ENCODE data around the gene PDZRN4.
"Not testable (repeated sequence)": the region's sequence is repeated elsewhere in the genome, so short reads cannot be mapped to it uniquely, and the experiment has no call there.

Gene PDZRN4

GRCh38 chr12:41188058-41188840 lies at the start of gene PDZRN4:
Gene PDZRN4 (plus strand): TSS chr12:41188320.
- no peak for DNase-seq

GRCh38 chr12:41140117-41140516 lies 48.0 kb upstream of the PDZRN4 start:
- DNase-seq, result no peak

- no peak for DNase-seq
Observed at GRCh38 chr12:41141104-41141503, 47.0 kb upstream of the PDZRN4 start.

- DNase-seq, result no peak
Observed at GRCh38 chr12:41142376-41142775, 45.7 kb upstream of the PDZRN4 start.

- no peak for DNase-seq
Observed at GRCh38 chr12:41151793-41152192, 36.3 kb upstream of the PDZRN4 start.

- no peak for DNase-seq
Observed at GRCh38 chr12:41162461-41162860, 25.7 kb upstream of the PDZRN4 start.

- no peak for DNase-seq
Observed at GRCh38 chr12:41167701-41168100, 20.4 kb upstream of the PDZRN4 start.

GRCh38 chr12:41174602-41175001 lies 13.5 kb upstream of the PDZRN4 start:
- DNase-seq, result no peak

- not testable (repeated sequence) for DNase-seq
Observed at GRCh38 chr12:41179507-41179906, 8.6 kb upstream of the PDZRN4 start.

- DNase-seq, result no peak
Observed at GRCh38 chr12:41184864-41185263, 3.3 kb upstream of the PDZRN4 start.

GRCh38 chr12:41186026-41186425 lies 2.1 kb upstream of the PDZRN4 start:
- DNase-seq, result no peak

GRCh38 chr12:41188841-41189394 lies 798 bp downstream of the PDZRN4 start:
- no peak for DNase-seq

GRCh38 chr12:41189395-41190251 lies 1.5 kb downstream of the PDZRN4 start:
- DNase-seq, result no peak

GRCh38 chr12:41190338-41190737 lies 2.2 kb downstream of the PDZRN4 start:
- DNase-seq, result no peak

- not testable (repeated sequence) for DNase-seq
Observed at GRCh38 chr12:41191549-41191948, 3.4 kb downstream of the PDZRN4 start.

- no peak for DNase-seq
Observed at GRCh38 chr12:41193311-41193710, 5.2 kb downstream of the PDZRN4 start.

GRCh38 chr12:41202051-41202450 lies 13.9 kb downstream of the PDZRN4 start:
- DNase-seq, result no peak

GRCh38 chr12:41205070-41205709 lies 17.1 kb downstream of the PDZRN4 start:
- no peak for DNase-seq

- DNase-seq, result no peak
Observed at GRCh38 chr12:41206298-41206697, 18.2 kb downstream of the PDZRN4 start.

GRCh38 chr12:41211448-41211847 lies 23.3 kb downstream of the PDZRN4 start:
- DNase-seq, result no peak

- no peak for DNase-seq
Observed at GRCh38 chr12:41212625-41213024, 24.5 kb downstream of the PDZRN4 start.

- no peak for DNase-seq
Observed at GRCh38 chr12:41213107-41213506, 25.0 kb downstream of the PDZRN4 start.

- DNase-seq, result no peak
Observed at GRCh38 chr12:41213648-41214047, 25.5 kb downstream of the PDZRN4 start.

Measured in activated CD4-positive, alpha-beta T cell treated with anti-CD3 and anti-CD28 coated beads, Interleukin-2, amount 50 U/mL, for 48 hours (primary cell).